Loucy (cell line): ENCODE results near the gene CNIH3.

ENCODE experiments used
- H2AFZ ChIP-seq: fragments of 200-600 bp; sonication (generic); 2 replicates; pipeline ENCODE4 v1.6.0; 2016; ENCODE audit warnings: antibody characterized with exemption, mild to moderate bottlenecking, low read length, moderate library complexity
- H3F3A ChIP-seq: fragments of 200-600 bp; 2 replicates; pipeline ENCODE4 v1.6.0; 2016; ENCODE audit warnings: antibody characterized with exemption, low read depth, mild to moderate bottlenecking
- H3K27me3 ChIP-seq: fragments of 200-600 bp; sonication (generic); 2 replicates; pipeline ENCODE4 v1.6.1; 2014; ENCODE audit warnings: low read length, mild to moderate bottlenecking; ENCODE audit not compliant: insufficient read depth, poor library complexity, severe bottlenecking
- H3K36me3 ChIP-seq: fragments of 200-600 bp; sonication (generic); 2 replicates; pipeline ENCODE4 v1.6.1; 2016; ENCODE audit warnings: low read length; ENCODE audit not compliant: insufficient read depth
- H3K4me1 ChIP-seq: fragments of 200-600 bp; sonication (generic); 2 replicates; pipeline ENCODE4 v1.5.1; 2014; ENCODE audit warnings: low read length, mild to moderate bottlenecking; ENCODE audit not compliant: insufficient read depth, poor library complexity, severe bottlenecking
- H3K4me2 ChIP-seq: fragments of 200-600 bp; sonication (generic); 2 replicates; pipeline ENCODE4 v1.6.0; 2014; ENCODE audit warnings: antibody characterized with exemption, low read length, low read depth, mild to moderate bottlenecking; ENCODE audit not compliant: poor library complexity, severe bottlenecking
- H3K4me3 ChIP-seq: fragments of 200-600 bp; sonication (generic); 2 replicates; pipeline ENCODE4 v1.5.1; 2014; ENCODE audit warnings: low read length, mild to moderate bottlenecking, mixed read lengths; ENCODE audit not compliant: poor library complexity, severe bottlenecking
- H3K79me2 ChIP-seq: fragments of 200-600 bp; sonication (generic); 2 replicates; pipeline ENCODE4 v1.6.1; 2014; ENCODE audit warnings: low read length; ENCODE audit not compliant: insufficient read depth
- H3K9ac ChIP-seq: fragments of 200-600 bp; sonication (generic); 2 replicates; pipeline ENCODE4 v1.6.0; 2014; ENCODE audit warnings: mild to moderate bottlenecking, low read depth, low read length, moderate library complexity; ENCODE audit not compliant: poor library complexity, severe bottlenecking
- H3K9me2 ChIP-seq: fragments of 200-600 bp; sonication (generic); replicated peaks from 2 replicates; pipeline ENCODE4 v1.6.1; 2016; ENCODE audit warnings: low read depth, low read length, mixed read lengths
- H3K9me3 ChIP-seq: fragments of 200-600 bp; sonication (generic); 2 replicates; pipeline ENCODE4 v1.6.1; 2014; ENCODE audit warnings: mild to moderate bottlenecking, antibody characterized with exemption, low read length, low read depth; ENCODE audit not compliant: insufficient read depth
- H4K20me1 ChIP-seq: fragments of 200-600 bp; sonication (generic); 2 replicates; pipeline ENCODE4 v1.6.0; 2014; ENCODE audit warnings: antibody characterized with exemption, low read length, mild to moderate bottlenecking; ENCODE audit not compliant: insufficient read depth, poor library complexity, severe bottlenecking
- EZH2phosphoT487 ChIP-seq: fragments of 200-600 bp; IDR thresholded peaks from 2 replicates; pipeline ENCODE4 v1.6.1; 2018; ENCODE audit warnings: antibody characterized with exemption, mild to moderate bottlenecking, moderate library complexity, borderline replicate concordance
- TF ChIP-seq, protein P1 (sequence below): fragments of 200-600 bp; sonication (generic); conservative IDR thresholded peaks from 2 replicates; pipeline ENCODE4 v1.5.1; 2014; ENCODE audit warnings: mild to moderate bottlenecking, antibody characterized with exemption, low read length

Gene CNIH3

DNA sequence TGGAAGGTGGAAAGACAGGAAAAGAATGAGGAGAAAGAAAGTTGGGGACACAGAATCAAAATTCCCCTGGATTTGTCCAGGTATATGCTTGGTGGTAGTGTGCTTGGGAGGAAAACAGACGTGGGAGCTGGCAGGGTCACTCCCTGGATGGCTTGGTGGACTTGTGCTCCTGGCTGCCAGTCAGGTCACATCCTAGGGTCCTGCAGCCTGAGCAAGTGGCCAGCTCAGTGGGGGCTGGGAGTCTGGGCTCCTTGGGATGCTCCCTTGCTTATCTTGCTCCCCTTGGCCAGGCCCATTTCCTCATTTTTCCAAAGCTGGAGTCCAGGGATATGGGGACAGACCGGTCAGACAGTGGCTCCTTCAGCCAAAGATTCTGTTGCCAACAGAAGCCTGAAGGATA is 144.0 kb downstream of the CNIH3 start:
- Histone ChIP-seq H3F3A (no peaks in the 10 kb centered on the region), H3K79me2 (no peaks in the 10 kb centered on the region)
- TF ChIP-seq EZH2phosphoT487, result no peak
- TF ChIP-seq, protein P1, sequence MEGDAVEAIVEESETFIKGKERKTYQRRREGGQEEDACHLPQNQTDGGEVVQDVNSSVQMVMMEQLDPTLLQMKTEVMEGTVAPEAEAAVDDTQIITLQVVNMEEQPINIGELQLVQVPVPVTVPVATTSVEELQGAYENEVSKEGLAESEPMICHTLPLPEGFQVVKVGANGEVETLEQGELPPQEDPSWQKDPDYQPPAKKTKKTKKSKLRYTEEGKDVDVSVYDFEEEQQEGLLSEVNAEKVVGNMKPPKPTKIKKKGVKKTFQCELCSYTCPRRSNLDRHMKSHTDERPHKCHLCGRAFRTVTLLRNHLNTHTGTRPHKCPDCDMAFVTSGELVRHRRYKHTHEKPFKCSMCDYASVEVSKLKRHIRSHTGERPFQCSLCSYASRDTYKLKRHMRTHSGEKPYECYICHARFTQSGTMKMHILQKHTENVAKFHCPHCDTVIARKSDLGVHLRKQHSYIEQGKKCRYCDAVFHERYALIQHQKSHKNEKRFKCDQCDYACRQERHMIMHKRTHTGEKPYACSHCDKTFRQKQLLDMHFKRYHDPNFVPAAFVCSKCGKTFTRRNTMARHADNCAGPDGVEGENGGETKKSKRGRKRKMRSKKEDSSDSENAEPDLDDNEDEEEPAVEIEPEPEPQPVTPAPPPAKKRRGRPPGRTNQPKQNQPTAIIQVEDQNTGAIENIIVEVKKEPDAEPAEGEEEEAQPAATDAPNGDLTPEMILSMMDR, result no peak

GRCh38 chr1:224761245-224761644 is 145.1 kb downstream of the CNIH3 start:
- Histone ChIP-seq H3K4me2 (no peak overlapping the region), H3K9ac (no peak overlapping the region), H4K20me1 (no peaks in the 10 kb centered on the region), H3K9me3 (peaks cover 10% of the 10 kb centered on the region; the same call in 1 of the 2 replicates), H3K9me2 (no peaks in the 10 kb centered on the region), H3K4me3 (no peak overlapping the region), H3K27me3 (no peaks in the 10 kb centered on the region), H3K79me2 (no peaks in the 10 kb centered on the region), H3K36me3 (no peaks in the 10 kb centered on the region), H3K4me1 (no peaks in the 10 kb centered on the region), H2AFZ (no peak overlapping the region), H3F3A (no peaks in the 10 kb centered on the region)
- no peak for TF ChIP-seq EZH2phosphoT487
- TF ChIP-seq, protein P1, result no peak

More for the DNA sequence above, 144.0 kb downstream of the CNIH3 start:
- Histone ChIP-seq H2AFZ (no peak overlapping the region), H3K4me3 (no peak overlapping the region), H3K9me2 (no peaks in the 10 kb centered on the region), H3K9ac (no peak overlapping the region), H4K20me1 (no peaks in the 10 kb centered on the region), H3K4me1 (no peaks in the 10 kb centered on the region), H3K9me3 (peaks cover 10% of the 10 kb centered on the region; the same call in 1 of the 2 replicates), H3K27me3 (no peaks in the 10 kb centered on the region), H3K36me3 (no peaks in the 10 kb centered on the region), H3K4me2 (no peak overlapping the region)

DNA sequence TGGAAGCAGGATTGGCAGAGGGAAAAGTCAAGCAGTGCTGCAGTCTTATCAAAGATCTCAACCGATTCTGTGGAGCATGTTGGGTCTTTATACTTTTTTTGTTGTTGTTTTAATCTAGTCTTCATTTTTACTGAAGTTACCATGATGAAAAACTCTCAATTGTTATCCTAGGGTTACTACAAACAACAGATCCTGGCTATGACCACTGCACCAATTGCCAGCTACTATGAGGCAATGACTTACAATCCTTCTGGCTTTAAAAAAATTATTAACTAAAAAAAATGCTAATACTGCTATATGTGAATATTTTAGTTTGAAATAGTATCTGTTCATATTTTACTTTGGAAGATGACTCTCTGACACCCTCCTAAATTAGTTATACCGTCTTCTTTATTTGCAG is 145.9 kb downstream of the CNIH3 start:
- Histone ChIP-seq H2AFZ (no peak overlapping the region), H3F3A (no peaks in the 10 kb centered on the region), H3K4me2 (no peak overlapping the region), H3K27me3 (no peaks in the 10 kb centered on the region), H3K79me2 (no peaks in the 10 kb centered on the region), H4K20me1 (no peaks in the 10 kb centered on the region), H3K4me3 (no peak overlapping the region), H3K9me2 (no peaks in the 10 kb centered on the region), H3K4me1 (no peaks in the 10 kb centered on the region), H3K36me3 (no peaks in the 10 kb centered on the region), H3K9me3 (peaks cover 10% of the 10 kb centered on the region; the same call in 1 of the 2 replicates), H3K9ac (no peak overlapping the region)
- TF ChIP-seq, protein P1, result no peak
- TF ChIP-seq EZH2phosphoT487, result no peak
